ENCODE data around the gene ECE2.
A peak's percentile ranks its signal among the peaks of the same experiment; 100 is the strongest.

The ECE2 gene

GRCh38 chr3:184240384-184241140, 35.3 kb upstream of the ECE2 start:
- DNase-seq (ENCODE audit: low spot score): no peak

GRCh38 chr3:184241141-184241446, 34.7 kb upstream of the ECE2 start:
- DNase-seq (ENCODE audit: low spot score): no peak

GRCh38 chr3:184241447-184242296, 34.1 kb upstream of the ECE2 start:
- DNase-seq (ENCODE audit: low spot score): no peak

- DNase-seq (ENCODE audit: low spot score): no peak
These were observed 33.5 kb upstream of the ECE2 start for GRCh38 chr3:184242297-184242685.

- DNase-seq (ENCODE audit: low spot score): peak; percentile 80
These were observed 27.1 kb upstream of the ECE2 start, which contains the start of gene ALG3 for GRCh38 chr3:184248454-184249411. Gene ALG3, minus strand, starts transcription at chr3:184248962. Its CDS starts 22 bp downstream, at chr3:184248940.

GRCh38 chr3:184249412-184250166, 26.2 kb upstream of the ECE2 start, which contains the start of gene EEF1AKMT4:
Gene EEF1AKMT4, plus strand, starts transcription at chr3:184249672. Its CDS starts 23 bp downstream, at chr3:184249695.
- peak; percentile 99 for DNase-seq (ENCODE audit: low spot score)

- DNase-seq (ENCODE audit: low spot score): peak; percentile 95
These were observed 25.5 kb upstream of the ECE2 start for GRCh38 chr3:184250167-184250828.

- no peak for DNase-seq (ENCODE audit: low spot score)
These were observed 20.4 kb upstream of the ECE2 start for GRCh38 chr3:184255291-184256039.

- no peak for DNase-seq (ENCODE audit: low spot score)
These were observed 18.5 kb upstream of the ECE2 start for GRCh38 chr3:184257083-184257915.

- DNase-seq (ENCODE audit: low spot score): no peak
These were observed 16.9 kb upstream of the ECE2 start for GRCh38 chr3:184258926-184259325.

- no peak for DNase-seq (ENCODE audit: low spot score)
These were observed 16.4 kb upstream of the ECE2 start for GRCh38 chr3:184259396-184259877.

- DNase-seq (ENCODE audit: low spot score): peak; percentile 54
These were observed 15.7 kb upstream of the ECE2 start for GRCh38 chr3:184259878-184260723.

- peak; percentile 31 for DNase-seq (ENCODE audit: low spot score)
These were observed 15.0 kb upstream of the ECE2 start for GRCh38 chr3:184260724-184261269.

- DNase-seq (ENCODE audit: low spot score): peak; percentile 80
These were observed 14.5 kb upstream of the ECE2 start, which contains the start of gene CAMK2N2 for GRCh38 chr3:184261270-184261853. Gene CAMK2N2, minus strand, starts transcription at chr3:184261553. Its CDS starts 268 bp downstream, at chr3:184261285.

- peak; percentile 61 for DNase-seq (ENCODE audit: low spot score)
These were observed 13.7 kb upstream of the ECE2 start for GRCh38 chr3:184261854-184262763.

GRCh38 chr3:184262764-184263179, 13.1 kb upstream of the ECE2 start:
- DNase-seq (ENCODE audit: low spot score): no peak

All from SW480 (cell line).